ENCODE results near the gene CLDN9. TPM values are rescaled to one million over a fixed set of nuclear protein-coding genes. Genes with fewer than 3 reads are reported as not detected.

CLDN9 gene
- total RNA-seq, 2 experiments from 2014 or later = not detected

DNA sequence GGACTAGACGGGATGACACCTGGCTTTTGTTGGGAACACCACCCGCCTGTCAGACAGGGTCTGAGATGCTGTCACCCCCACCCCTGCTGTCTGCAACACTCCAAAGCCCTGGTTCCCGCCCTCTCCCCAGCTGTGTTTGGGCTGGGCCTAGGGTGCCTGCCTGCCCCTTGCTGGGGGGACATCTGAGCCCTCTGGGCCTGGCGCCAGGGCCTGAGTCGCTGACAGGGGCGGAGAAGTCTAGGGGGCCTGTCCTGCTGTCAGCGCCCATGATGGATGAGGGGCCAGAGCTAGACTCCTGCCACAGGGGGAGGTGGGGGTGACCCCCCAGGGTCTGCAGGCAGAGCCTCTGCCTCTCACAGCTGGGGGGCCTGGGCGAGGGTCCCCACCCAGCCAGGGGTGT, 24.9 kb upstream of the CLDN9 start:
- POLR2A ChIA-PET = no interaction called here
- CTCF ChIA-PET = no interaction called here
- ATAC-seq (ENCODE audit: poor library complexity) = no peak

DNA sequence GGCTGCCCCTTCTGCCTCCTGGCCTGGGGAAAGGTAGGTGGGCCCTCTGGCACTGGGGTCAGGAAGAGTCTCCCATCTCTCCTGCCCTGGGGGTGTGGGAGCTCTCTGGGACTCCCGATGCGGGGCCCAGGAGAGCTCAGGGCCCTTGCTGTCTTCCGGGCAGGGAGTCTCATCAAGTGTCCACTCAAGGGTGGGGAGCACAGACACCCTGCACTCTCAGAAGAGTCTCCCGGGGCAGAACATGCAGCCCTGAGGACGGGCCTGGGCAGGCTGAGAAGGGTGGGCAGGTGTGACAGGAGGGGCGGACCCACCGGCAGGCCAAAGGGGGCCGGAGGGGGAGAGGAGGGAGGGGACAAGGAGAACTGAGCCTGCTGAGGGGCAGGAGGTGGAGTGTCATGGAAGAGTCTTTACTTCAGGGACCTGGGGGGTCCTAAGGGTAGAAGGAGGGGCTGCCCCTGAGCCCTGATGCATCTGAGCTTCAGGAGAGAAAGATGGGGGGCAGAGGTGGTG, 24.1 kb upstream of the CLDN9 start:
- Mint-ChIP-seq H3K27me3 (no peaks in the 10 kb centered on the region), H3K4me1 (ENCODE audit: low read depth) (no peaks in the 10 kb centered on the region), H3K4me3 (no peak overlapping the region), H3K9me3 (no peaks in the 10 kb centered on the region), H3K27ac (no peak overlapping the region), H3K36me3 (ENCODE audit: low read depth) (no peaks in the 10 kb centered on the region)
- H3K36me3 ChIP-seq (ENCODE audit: insufficient read depth, low read length) = no peaks in the 10 kb centered on the region
- no peak overlapping the region for H3K4me3 ChIP-seq (ENCODE audit: low read length)
- ChIA-PET POLR2A (no interaction called here), CTCF (no interaction called here)
- TF ChIP-seq, protein P1, sequence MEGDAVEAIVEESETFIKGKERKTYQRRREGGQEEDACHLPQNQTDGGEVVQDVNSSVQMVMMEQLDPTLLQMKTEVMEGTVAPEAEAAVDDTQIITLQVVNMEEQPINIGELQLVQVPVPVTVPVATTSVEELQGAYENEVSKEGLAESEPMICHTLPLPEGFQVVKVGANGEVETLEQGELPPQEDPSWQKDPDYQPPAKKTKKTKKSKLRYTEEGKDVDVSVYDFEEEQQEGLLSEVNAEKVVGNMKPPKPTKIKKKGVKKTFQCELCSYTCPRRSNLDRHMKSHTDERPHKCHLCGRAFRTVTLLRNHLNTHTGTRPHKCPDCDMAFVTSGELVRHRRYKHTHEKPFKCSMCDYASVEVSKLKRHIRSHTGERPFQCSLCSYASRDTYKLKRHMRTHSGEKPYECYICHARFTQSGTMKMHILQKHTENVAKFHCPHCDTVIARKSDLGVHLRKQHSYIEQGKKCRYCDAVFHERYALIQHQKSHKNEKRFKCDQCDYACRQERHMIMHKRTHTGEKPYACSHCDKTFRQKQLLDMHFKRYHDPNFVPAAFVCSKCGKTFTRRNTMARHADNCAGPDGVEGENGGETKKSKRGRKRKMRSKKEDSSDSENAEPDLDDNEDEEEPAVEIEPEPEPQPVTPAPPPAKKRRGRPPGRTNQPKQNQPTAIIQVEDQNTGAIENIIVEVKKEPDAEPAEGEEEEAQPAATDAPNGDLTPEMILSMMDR (IDR thresholded peaks at IDR 0.05) = no peak
- ATAC-seq (ENCODE audit: poor library complexity) (no peak), DNase-seq (no peak)
- intact Hi-C loops (cut with DNase I, micrococcal nuclease) = no loop called here
- no peaks in the 10 kb centered on the region for H3K9me3 ChIP-seq (ENCODE audit: control insufficient read depth in 1 of 2, insufficient read depth in 1 of 2, low read length in 2 of 2)
- H3K27ac ChIP-seq (ENCODE audit: low read depth in 1 of 2, low read length in 2 of 2) = no peak overlapping the region
- peaks cover 5% of the 10 kb centered on the region for H3K4me1 ChIP-seq (ENCODE audit: insufficient read depth, low read length)
- H3K27me3 ChIP-seq (ENCODE audit: control insufficient read depth in 1 of 2, insufficient read depth in 2 of 2, low read length in 2 of 2) = no peaks in the 10 kb centered on the region

More for the DNA sequence above, 24.9 kb upstream of the CLDN9 start:
- no peaks in the 10 kb centered on the region for H3K36me3 ChIP-seq (ENCODE audit: insufficient read depth, low read length)
- H3K27me3 Mint-ChIP-seq = no peaks in the 10 kb centered on the region
- no peaks in the 10 kb centered on the region for H3K9me3 ChIP-seq (ENCODE audit: control insufficient read depth in 1 of 2, insufficient read depth in 1 of 2, low read length in 2 of 2)
- no peaks in the 10 kb centered on the region for H3K4me1 Mint-ChIP-seq (ENCODE audit: low read depth)
- no peak overlapping the region for H3K4me3 Mint-ChIP-seq
- peaks cover 8% of the 10 kb centered on the region for H3K4me1 ChIP-seq (ENCODE audit: insufficient read depth, low read length)
- no peak overlapping the region for H3K4me3 ChIP-seq (ENCODE audit: low read length)
- TF ChIP-seq, protein P1 (IDR thresholded peaks at IDR 0.05) = no peak
- intact Hi-C loops (cut with DNase I, micrococcal nuclease) = no loop called here
- no peak overlapping the region for H3K27ac Mint-ChIP-seq
- no peak overlapping the region for H3K27ac ChIP-seq (ENCODE audit: low read depth in 1 of 2, low read length in 2 of 2)
- no peak for DNase-seq
- H3K9me3 Mint-ChIP-seq = no peaks in the 10 kb centered on the region
- H3K27me3 ChIP-seq (ENCODE audit: control insufficient read depth in 1 of 2, insufficient read depth in 2 of 2, low read length in 2 of 2) = no peaks in the 10 kb centered on the region
- H3K36me3 Mint-ChIP-seq (ENCODE audit: low read depth) = no peaks in the 10 kb centered on the region

DNA sequence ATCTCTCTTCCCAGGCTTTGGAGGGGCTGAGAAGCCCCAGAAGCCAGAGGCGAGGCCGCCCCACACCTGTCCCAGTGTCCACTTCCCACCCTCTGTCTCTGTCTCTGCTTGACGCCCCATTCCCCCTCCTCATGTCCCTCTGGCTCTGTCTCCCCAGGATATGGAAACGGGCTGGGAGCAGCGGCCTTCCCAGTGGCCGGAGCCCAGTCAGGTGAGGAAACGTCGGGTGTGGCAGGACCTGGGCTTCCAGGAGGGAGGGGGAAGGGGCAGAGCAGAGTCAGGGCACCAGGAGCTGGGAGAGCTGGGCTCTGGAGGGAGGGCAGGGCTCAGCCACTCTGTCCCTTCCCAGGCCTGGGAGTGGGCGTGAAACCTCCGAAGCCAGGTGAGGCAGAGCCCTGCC, 21.8 kb upstream of the CLDN9 start:
- CTCF ChIA-PET = no interaction called here
- no peaks in the 10 kb centered on the region for H3K27me3 Mint-ChIP-seq
- H3K4me3 ChIP-seq (ENCODE audit: low read length) = no peak overlapping the region
- no peaks in the 10 kb centered on the region for H3K9me3 ChIP-seq (ENCODE audit: control insufficient read depth in 1 of 2, insufficient read depth in 1 of 2, low read length in 2 of 2)
- H3K27ac ChIP-seq (ENCODE audit: low read depth in 1 of 2, low read length in 2 of 2) = no peak overlapping the region
- no peaks in the 10 kb centered on the region for H3K4me1 ChIP-seq (ENCODE audit: insufficient read depth, low read length)
- H3K27me3 ChIP-seq (ENCODE audit: control insufficient read depth in 1 of 2, insufficient read depth in 2 of 2, low read length in 2 of 2) = no peaks in the 10 kb centered on the region
- no peaks in the 10 kb centered on the region for H3K4me1 Mint-ChIP-seq (ENCODE audit: low read depth)
- intact Hi-C loops (cut with DNase I, micrococcal nuclease) = no loop called here
- no peak for ATAC-seq (ENCODE audit: poor library complexity)
- H3K36me3 ChIP-seq (ENCODE audit: insufficient read depth, low read length) = no peaks in the 10 kb centered on the region
- TF ChIP-seq, protein P1 (IDR thresholded peaks at IDR 0.05) = no peak
- H3K36me3 Mint-ChIP-seq (ENCODE audit: low read depth) = no peaks in the 10 kb centered on the region
- H3K27ac Mint-ChIP-seq = no peak overlapping the region
- POLR2A ChIA-PET = no interaction called here
- no peak overlapping the region for H3K4me3 Mint-ChIP-seq
- no peaks in the 10 kb centered on the region for H3K9me3 Mint-ChIP-seq
- DNase-seq = no peak

Measured in CD4-positive, alpha-beta T cell (primary cell).